Activated CD4-positive, alpha-beta T cell treated with anti-CD3 and anti-CD28 coated beads for 24 hours (primary cell): ENCODE results near the gene VAPA.

Source experiments
- DNase-seq, 2 donors: peaks; one replicate each; pipeline ENCODE4 v3.0.0-alpha.2; 2020; ENCODE audit warnings: low read depth in 2 of 2

VAPA gene

DNA sequence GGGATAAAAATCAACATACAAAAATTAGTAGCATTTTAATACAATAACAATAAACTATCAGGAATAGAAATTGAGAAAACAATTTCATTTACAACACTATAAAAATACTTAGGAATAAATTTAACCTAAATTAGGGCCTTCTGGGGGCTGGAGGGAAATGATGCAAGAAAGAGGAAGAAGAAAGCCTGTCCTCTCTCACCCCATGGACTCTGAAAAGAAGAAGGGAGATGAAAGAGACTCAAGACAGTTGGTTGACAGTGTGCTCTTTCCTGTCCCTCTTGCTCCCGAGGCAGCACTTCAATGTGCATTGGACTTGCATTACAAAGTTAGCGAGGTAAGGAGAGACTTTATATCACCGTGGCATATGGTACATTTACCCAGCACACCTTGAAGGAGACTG, 88.5 kb downstream of the VAPA start:
- no peak for DNase-seq

- DNase-seq, result no peak
Observed at GRCh38 chr18:10003281-10003680, 89.5 kb downstream of the VAPA start.

DNA sequence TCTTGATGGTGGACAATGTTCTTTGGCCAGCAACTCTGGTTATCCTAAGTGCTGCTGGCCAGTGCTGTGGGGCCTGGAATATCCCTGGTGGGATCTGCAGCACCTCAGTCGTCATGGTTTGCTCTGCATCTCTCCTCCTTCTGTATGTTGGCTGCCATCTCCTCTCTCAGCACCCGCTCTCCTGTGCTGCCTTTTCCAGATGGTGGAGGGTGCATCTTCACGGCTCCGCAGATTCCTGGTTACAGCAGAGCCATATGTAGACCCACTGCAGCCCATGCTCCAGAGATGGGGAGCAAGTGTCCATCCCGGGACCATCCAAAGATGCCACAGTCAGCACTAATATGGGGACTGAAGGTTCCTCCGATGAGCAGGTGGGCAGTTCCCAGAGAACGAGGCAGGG, 90.0 kb downstream of the VAPA start:
- no peak for DNase-seq

DNA sequence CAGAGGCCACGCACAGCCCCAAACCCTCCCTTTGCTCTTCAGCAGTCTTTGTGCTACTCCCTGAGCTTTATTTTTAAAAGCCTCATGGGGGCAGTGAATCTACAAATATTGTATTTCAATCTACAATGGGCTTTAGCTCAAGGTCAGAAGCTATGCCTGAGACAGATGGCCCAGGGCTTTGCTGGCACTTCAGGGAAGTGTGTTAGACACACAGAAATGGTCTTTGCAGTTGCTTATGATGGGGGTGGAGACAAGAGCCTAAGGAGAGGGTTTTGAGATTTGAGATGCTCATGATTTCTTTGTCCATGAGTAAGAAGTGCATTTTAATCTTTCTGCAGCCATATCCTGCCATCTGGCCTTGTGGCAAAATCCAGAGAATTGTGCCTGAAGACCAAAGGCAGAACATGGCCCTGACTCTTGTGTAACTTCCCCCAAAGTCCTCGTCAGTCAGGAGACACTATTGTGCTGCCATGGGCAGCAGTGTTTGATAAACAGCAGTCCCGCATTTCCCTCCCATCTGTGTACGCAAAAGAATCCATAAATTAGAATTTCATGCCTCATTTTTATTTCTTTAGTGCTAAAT, 92.6 kb downstream of the VAPA start:
- no peak for DNase-seq

DNA sequence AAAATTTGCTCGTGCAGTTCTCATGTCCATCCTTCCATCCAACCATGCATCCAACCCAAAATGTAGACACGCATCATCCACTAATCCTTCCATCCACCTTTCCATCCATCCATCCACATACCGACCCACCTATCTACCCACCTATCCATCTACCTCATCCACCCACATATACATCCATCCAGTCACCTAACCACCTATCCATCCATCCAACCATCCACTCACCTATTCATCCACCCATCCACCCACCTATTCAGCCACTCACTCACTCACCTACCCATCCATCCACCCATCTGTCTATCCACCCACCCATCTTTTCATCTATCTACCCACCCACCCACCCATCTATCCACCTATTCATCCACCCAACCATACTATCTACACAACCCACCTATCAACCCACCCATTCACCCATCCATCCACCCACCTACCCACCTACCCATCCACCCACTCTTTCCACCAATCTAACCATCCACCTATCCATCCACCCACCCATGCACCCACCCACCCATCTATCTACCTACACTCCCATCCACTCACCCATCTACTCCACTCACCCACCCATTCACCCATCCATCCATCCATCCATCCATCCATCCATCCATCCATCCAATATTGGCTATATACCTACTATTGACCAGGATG, 94.3 kb downstream of the VAPA start:
- no peak for DNase-seq
